GM19324 (cell line): ENCODE results near the gene CLTA.
"Not testable (repeated sequence)": the region's sequence is repeated elsewhere in the genome, so short reads cannot be mapped to it uniquely, and the experiment has no call there.

Experiments
- ATAC-seq: cut with Tn5 transposase; IDR thresholded peaks from one replicate; pipeline ENCODE4 v1.9.1; 2021; ENCODE audit warnings: mild to moderate bottlenecking, moderate library complexity; ENCODE audit not compliant: unreplicated experiment, low FRiP score

Gene CLTA

GRCh38 chr9:36156116-36156515, 34.6 kb upstream of the CLTA start:
- ATAC-seq = no peak

- no peak for ATAC-seq
Observed at GRCh38 chr9:36158122-36158521, 32.6 kb upstream of the CLTA start.

GRCh38 chr9:36158917-36159316, 31.8 kb upstream of the CLTA start:
- no peak for ATAC-seq

GRCh38 chr9:36159509-36159908, 31.2 kb upstream of the CLTA start:
- not testable (repeated sequence) for ATAC-seq

- ATAC-seq = not testable (repeated sequence)
Observed at GRCh38 chr9:36160126-36160525, 30.6 kb upstream of the CLTA start.

- ATAC-seq = no peak
Observed at GRCh38 chr9:36161187-36161586, 29.5 kb upstream of the CLTA start.

- no peak for ATAC-seq
Observed at GRCh38 chr9:36162211-36162738, 28.4 kb upstream of the CLTA start.

GRCh38 chr9:36163049-36163785, 27.5 kb upstream of the CLTA start:
- no peak for ATAC-seq

GRCh38 chr9:36163786-36164170, 26.9 kb upstream of the CLTA start:
- ATAC-seq = no peak

GRCh38 chr9:36164372-36164771, 26.3 kb upstream of the CLTA start:
- ATAC-seq = no peak

- no peak for ATAC-seq
Observed at GRCh38 chr9:36164989-36165388, 25.7 kb upstream of the CLTA start.

GRCh38 chr9:36165826-36166167, 24.9 kb upstream of the CLTA start:
- ATAC-seq = no peak

GRCh38 chr9:36166168-36166927, 24.4 kb upstream of the CLTA start:
- peak; percentile 79 for ATAC-seq

GRCh38 chr9:36169166-36169565, 21.6 kb upstream of the CLTA start, which contains the start of gene CCIN:
Gene CCIN (plus strand): TSS chr9:36169388. CDS start chr9:36169503, 115 bp downstream.
- no peak for ATAC-seq

GRCh38 chr9:36169708-36170107, 21.0 kb upstream of the CLTA start:
- ATAC-seq = no peak

- ATAC-seq = no peak
Observed at GRCh38 chr9:36170531-36170930, 20.2 kb upstream of the CLTA start.

GRCh38 chr9:36173861-36174260, 16.9 kb upstream of the CLTA start:
- ATAC-seq = no peak

- ATAC-seq = no peak
Observed at GRCh38 chr9:36174271-36174670, 16.4 kb upstream of the CLTA start.

GRCh38 chr9:36174731-36175130, 16.0 kb upstream of the CLTA start:
- ATAC-seq = no peak

GRCh38 chr9:36175209-36175608, 15.5 kb upstream of the CLTA start:
- ATAC-seq = not testable (repeated sequence)

- not testable (repeated sequence) for ATAC-seq
Observed at GRCh38 chr9:36176496-36176895, 14.2 kb upstream of the CLTA start.

- ATAC-seq = no peak
Observed at GRCh38 chr9:36177571-36177970, 13.2 kb upstream of the CLTA start.
